Neural progenitor cell (in vitro differentiated cells): ENCODE results near the gene CRTC1. TPM values are rescaled to one million over a fixed set of nuclear protein-coding genes. Genes with fewer than 3 reads are reported as not detected.

Experiments
- DNase-seq: peaks from one replicate; pipeline ENCODE4 v3.0.0-alpha.2; 2016; ENCODE audit warnings: low spot score
- H2AFZ ChIP-seq: fragments of 200-600 bp; sonication (generic); replicated peaks from 2 replicates; pipeline ENCODE4 v1.6.1; 2016; ENCODE audit warnings: antibody characterized with exemption
- H3F3A ChIP-seq: fragments of 200-600 bp; sonication (generic); 2 replicates; pipeline ENCODE4 v1.6.1; 2016; ENCODE audit warnings: antibody characterized with exemption, low read depth
- H3K27ac ChIP-seq: fragments of 200-600 bp; sonication (generic); 2 replicates; pipeline ENCODE4 v1.5.1; 2016; ENCODE audit warnings: mild to moderate bottlenecking
- H3K27me3 ChIP-seq: fragments of 200-600 bp; sonication (generic); 2 replicates; pipeline ENCODE4 v1.6.1; 2016; ENCODE audit warnings: mild to moderate bottlenecking, moderate library complexity
- H3K36me3 ChIP-seq: fragments of 200-600 bp; sonication (generic); 2 replicates; pipeline ENCODE4 v1.5.1; 2016
- H3K4me1 ChIP-seq: fragments of 200-600 bp; sonication (generic); 2 replicates; pipeline ENCODE4 v1.6.1; 2016; ENCODE audit warnings: mixed run types
- H3K4me2 ChIP-seq: fragments of 200-600 bp; sonication (generic); 2 replicates; pipeline ENCODE4 v1.6.1; 2016
- H3K4me3 ChIP-seq: fragments of 200-600 bp; sonication (generic); 2 replicates; pipeline ENCODE4 v1.5.1; 2016
- H3K79me2 ChIP-seq: fragments of 200-600 bp; sonication (generic); 2 replicates; pipeline ENCODE4 v1.6.1; 2016; ENCODE audit warnings: low read depth
- H3K9ac ChIP-seq: fragments of 200-600 bp; sonication (generic); 2 replicates; pipeline ENCODE4 v1.6.1; 2016
- H3K9me3 ChIP-seq: fragments of 200-600 bp; sonication (generic); 2 replicates; pipeline ENCODE4 v1.5.1; 2016; ENCODE audit warnings: low read depth
- H4K20me1 ChIP-seq: fragments of 200-600 bp; sonication (generic); 2 replicates; pipeline ENCODE4 v1.6.1; 2016; ENCODE audit warnings: low read depth
- H3K27ac Mint-ChIP-seq: 3 replicates; pipeline ENCODE4 v1.8.0; 2021; ENCODE audit warnings: mixed read lengths
- H3K27me3 Mint-ChIP-seq: 2 replicates; pipeline ENCODE4 v1.8.0; 2022; ENCODE audit warnings: low read depth, mild to moderate bottlenecking, inconsistent platforms, moderate library complexity, mixed read lengths; ENCODE audit not compliant: insufficient read depth
- H3K36me3 Mint-ChIP-seq: 3 replicates; pipeline ENCODE4 v1.8.0; 2021; ENCODE audit warnings: mixed read lengths
- H3K4me1 Mint-ChIP-seq: 3 replicates; pipeline ENCODE4 v1.8.0; 2021; ENCODE audit warnings: mixed read lengths
- H3K4me3 Mint-ChIP-seq: 3 replicates; pipeline ENCODE4 v1.8.0; 2021; ENCODE audit warnings: mild to moderate bottlenecking, moderate library complexity, mixed read lengths
- H3K9me3 Mint-ChIP-seq: 3 replicates; pipeline ENCODE4 v1.8.0; 2020; ENCODE audit warnings: mixed read lengths
- CTCF ChIP-seq: fragments of 200-600 bp; sonication (generic); IDR thresholded peaks from 2 replicates; pipeline ENCODE4 v1.5.1; 2017; ENCODE audit warnings: antibody characterized with exemption, mild to moderate bottlenecking
- EZH2 ChIP-seq: fragments of 200-600 bp; sonication (generic); IDR thresholded peaks from 2 replicates; pipeline ENCODE4 v1.6.1; 2017; ENCODE audit warnings: antibody characterized with exemption, mild to moderate bottlenecking, moderate library complexity
- EZH2phosphoT487 ChIP-seq: fragments of 200-600 bp; sonication (generic); IDR thresholded peaks from 2 replicates; pipeline ENCODE4 v1.6.1; 2017; ENCODE audit warnings: antibody characterized with exemption
- total RNA-seq: library from RNA; depleted of rRNA; stranded (reverse); fragments of >200 nt; gene quantifications from 2 replicates; pipeline ENCODE4 v1.2.3, GENCODE V29; 2015; ENCODE audit warnings: low replicate concordance

CRTC1 gene
- total RNA-seq, 1 donor from 2014 or later = 2.4 TPM

GRCh38 chr19:18828786-18829185 is 145.3 kb downstream of the CRTC1 start:
- Mint-ChIP-seq H3K9me3 (peaks cover 13% of the 10 kb centered on the region), H3K36me3 (peaks cover under 1% of the 10 kb centered on the region), H3K27me3 (peaks cover 15% of the 10 kb centered on the region), H3K27ac (no peak overlapping the region), H3K4me3 (no peak overlapping the region), H3K4me1 (peaks cover 11% of the 10 kb centered on the region)
- Histone ChIP-seq H3K9me3 (no peaks in the 10 kb centered on the region), H3K27me3 (peaks cover 47% of the 10 kb centered on the region), H2AFZ (no peak overlapping the region), H3K27ac (no peak overlapping the region), H3K4me3 (no peak overlapping the region), H3K4me2 (no peak overlapping the region), H3K4me1 (peaks cover 7% of the 10 kb centered on the region), H3K36me3 (no peaks in the 10 kb centered on the region), H3K9ac (no peak overlapping the region), H3K79me2 (peaks cover 19% of the 10 kb centered on the region), H3F3A (peaks cover 3% of the 10 kb centered on the region), H4K20me1 (peaks cover 15% of the 10 kb centered on the region)
- TF ChIP-seq EZH2 = no peak
- no peak for TF ChIP-seq CTCF
- no peak for TF ChIP-seq EZH2phosphoT487
- no peak for DNase-seq

- Histone ChIP-seq H2AFZ (no peak overlapping the region), H3K9me3 (no peaks in the 10 kb centered on the region), H3K4me2 (no peak overlapping the region), H3K4me3 (no peak overlapping the region), H3K36me3 (no peaks in the 10 kb centered on the region), H3K79me2 (peaks cover 36% of the 10 kb centered on the region), H4K20me1 (peaks cover 32% of the 10 kb centered on the region), H3F3A (peaks cover 13% of the 10 kb centered on the region), H3K4me1 (peaks cover 16% of the 10 kb centered on the region), H3K27me3 (peaks cover 47% of the 10 kb centered on the region), H3K27ac (no peak overlapping the region), H3K9ac (no peak overlapping the region)
- H3K27ac Mint-ChIP-seq = no peak overlapping the region
- H3K9me3 Mint-ChIP-seq = peaks cover 13% of the 10 kb centered on the region
- TF ChIP-seq EZH2 (no peak), EZH2phosphoT487 (no peak), CTCF (no peak)
- peak overlapping the region; percentile 62 for H3K4me3 Mint-ChIP-seq
- H3K36me3 Mint-ChIP-seq = peaks cover 9% of the 10 kb centered on the region
- H3K27me3 Mint-ChIP-seq = peaks cover 15% of the 10 kb centered on the region
- no peak for DNase-seq
- peaks cover 25% of the 10 kb centered on the region for H3K4me1 Mint-ChIP-seq
Observed at GRCh38 chr19:18830488-18830887, 147.0 kb downstream of the CRTC1 start.

DNA sequence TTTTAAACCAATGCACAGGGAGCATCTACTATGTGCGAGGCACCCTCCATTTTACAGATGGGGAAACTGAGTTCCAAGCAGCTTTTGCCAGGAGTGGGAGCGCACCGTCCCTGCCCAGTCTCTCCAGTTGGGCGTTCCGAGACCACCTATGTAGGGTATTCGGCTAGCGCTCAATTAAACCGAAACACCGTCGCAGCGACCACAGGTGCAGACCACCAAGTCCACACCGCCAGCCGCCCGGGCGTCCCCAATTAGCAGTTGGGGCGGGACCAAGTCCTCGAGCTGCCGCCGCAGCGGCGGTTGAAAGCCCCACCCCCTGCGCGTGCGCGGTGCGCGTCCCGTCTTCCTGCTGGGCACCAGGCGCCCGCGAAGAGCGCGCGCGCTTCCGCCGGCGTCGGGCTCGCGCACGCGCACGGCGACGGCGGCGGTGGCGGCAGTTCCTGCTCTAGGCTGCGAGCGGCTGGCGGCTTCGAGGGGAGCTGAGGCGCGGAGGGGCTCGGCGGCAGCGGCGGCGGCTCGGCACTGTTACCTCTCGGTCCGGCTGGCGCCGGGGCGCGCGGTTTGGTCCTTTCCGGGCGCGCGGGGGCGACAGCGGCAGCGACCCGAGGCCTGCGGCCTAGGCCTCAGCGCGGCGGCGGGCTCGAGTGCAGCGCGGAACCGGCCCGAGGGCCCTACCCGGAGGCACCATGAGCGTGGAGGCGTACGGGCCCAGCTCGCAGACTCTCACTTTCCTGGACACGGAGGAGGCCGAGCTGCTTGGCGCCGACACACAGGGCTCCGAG is 148.2 kb downstream of the CRTC1 start, which contains the start of gene UPF1:
UPF1 (plus strand) TSS at position 436 of the 782 bp plus-strand sequence; CDS start at position 687, 251 bp downstream.
- Histone ChIP-seq H3K27me3 (peaks cover 38% of the 10 kb centered on the region), H3K4me1 (peaks cover 16% of the 10 kb centered on the region), H4K20me1 (peaks cover 45% of the 10 kb centered on the region), H3K27ac (no peak within 1 kb of the TSS), H3K4me2 (peak within 1 kb of the TSS; percentile 92), H2AFZ (peak within 1 kb of the TSS; percentile 55), H3K36me3 (no peaks in the 10 kb centered on the region), H3K4me3 (peak within 1 kb of the TSS; percentile 65), H3K9ac (peak within 1 kb of the TSS; percentile 72), H3K79me2 (peaks cover 48% of the 10 kb centered on the region), H3K9me3 (no peaks in the 10 kb centered on the region), H3F3A (peaks cover 13% of the 10 kb centered on the region)
- H3K4me3 Mint-ChIP-seq = peak within 1 kb of the TSS; percentile 97
- H3K4me1 Mint-ChIP-seq = peaks cover 32% of the 10 kb centered on the region
- peaks cover 7% of the 10 kb centered on the region for H3K9me3 Mint-ChIP-seq
- H3K27ac Mint-ChIP-seq = peak within 1 kb of the TSS; percentile 78
- H3K36me3 Mint-ChIP-seq = peaks cover 17% of the 10 kb centered on the region
- peak; percentile 98 for DNase-seq
- H3K27me3 Mint-ChIP-seq = peaks cover 15% of the 10 kb centered on the region
- TF ChIP-seq EZH2phosphoT487 = no peak
- TF ChIP-seq CTCF = peak; percentile 7

Other genes starting within 250 kb of the CRTC1 start
- 81.7 and 203 TPM in 2 replicates for gene ISYNA1, start 245.5 kb upstream of the CRTC1 start, total RNA-seq
- 2.9 and 9.8 TPM in 2 replicates for gene ELL, start 161.6 kb upstream of the CRTC1 start, total RNA-seq
- gene FKBP8, start 140.1 kb upstream of the CRTC1 start, total RNA-seq = 115 and 418 TPM in 2 replicates
- gene KXD1, start 125.8 kb upstream of the CRTC1 start, total RNA-seq = 82.7 and 151 TPM in 2 replicates
- 625 and 768 TPM in 2 replicates for gene UBA52, start 111.8 kb upstream of the CRTC1 start, total RNA-seq
- gene REX1BD, start 94.9 kb upstream of the CRTC1 start, total RNA-seq = 41.7 and 105 TPM in 2 replicates
- gene CRLF1, start 76.9 kb upstream of the CRTC1 start, total RNA-seq = 0.84 TPM in 1 of 2 replicates, not detected in the other
- gene TMEM59L, start 70.8 kb upstream of the CRTC1 start, total RNA-seq = 0.11 and 1.4 TPM in 2 replicates
- 5.8 and 7.1 TPM in 2 replicates for gene KLHL26, start 46.7 kb upstream of the CRTC1 start, total RNA-seq
- gene COMP, start 107.6 kb downstream of the CRTC1 start, total RNA-seq = not detected in 2 replicates
- gene UPF1, start 148.3 kb downstream of the CRTC1 start, total RNA-seq = 65.2 and 69.8 TPM in 2 replicates
- 1.9 and 7.6 TPM in 2 replicates for gene CERS1, start 212.5 kb downstream of the CRTC1 start, total RNA-seq
- 95.2 and 225 TPM in 2 replicates for gene COPE, start 235.7 kb downstream of the CRTC1 start, total RNA-seq
- gene DDX49, start 236.0 kb downstream of the CRTC1 start, total RNA-seq = 19.9 and 23.4 TPM in 2 replicates